ENCODE results near the gene BDP1. TPM values are rescaled to one million over a fixed set of nuclear protein-coding genes. Genes with fewer than 3 reads are reported as not detected.
"Not testable (repeated sequence)": the region's sequence is repeated elsewhere in the genome, so short reads cannot be mapped to it uniquely, and the experiment has no call there.

Gene BDP1
- total RNA-seq, 1 donor = 20.3 TPM

GRCh38 chr5:71576241-71576640 is 120.8 kb downstream of the BDP1 start:
- Histone ChIP-seq H3K27me3 (ENCODE audit: insufficient read depth, low read length) (no peaks in the 10 kb centered on the region), H3K4me2 (ENCODE audit: insufficient read depth, low read length) (no peak overlapping the region), H3K79me2 (ENCODE audit: insufficient read depth, low read length) (no peaks in the 10 kb centered on the region), H3K36me3 (ENCODE audit: insufficient read depth, low read length) (no peaks in the 10 kb centered on the region), H4K20me1 (ENCODE audit: insufficient read depth, low read length) (no peaks in the 10 kb centered on the region), H3K27ac (ENCODE audit: low read depth, low read length) (no peak overlapping the region), H2AFZ (ENCODE audit: low read length) (no peak overlapping the region), H3K9me3 (ENCODE audit: low read depth, low read length) (no peaks in the 10 kb centered on the region), H3K4me1 (ENCODE audit: insufficient read depth, low read length) (no peaks in the 10 kb centered on the region), H3K4me3 (ENCODE audit: insufficient read depth, low read length) (no peak overlapping the region)
- DNase-seq (ENCODE audit: insufficient read length, low spot score, missing footprints) = no peak
- TF ChIP-seq, protein P1, sequence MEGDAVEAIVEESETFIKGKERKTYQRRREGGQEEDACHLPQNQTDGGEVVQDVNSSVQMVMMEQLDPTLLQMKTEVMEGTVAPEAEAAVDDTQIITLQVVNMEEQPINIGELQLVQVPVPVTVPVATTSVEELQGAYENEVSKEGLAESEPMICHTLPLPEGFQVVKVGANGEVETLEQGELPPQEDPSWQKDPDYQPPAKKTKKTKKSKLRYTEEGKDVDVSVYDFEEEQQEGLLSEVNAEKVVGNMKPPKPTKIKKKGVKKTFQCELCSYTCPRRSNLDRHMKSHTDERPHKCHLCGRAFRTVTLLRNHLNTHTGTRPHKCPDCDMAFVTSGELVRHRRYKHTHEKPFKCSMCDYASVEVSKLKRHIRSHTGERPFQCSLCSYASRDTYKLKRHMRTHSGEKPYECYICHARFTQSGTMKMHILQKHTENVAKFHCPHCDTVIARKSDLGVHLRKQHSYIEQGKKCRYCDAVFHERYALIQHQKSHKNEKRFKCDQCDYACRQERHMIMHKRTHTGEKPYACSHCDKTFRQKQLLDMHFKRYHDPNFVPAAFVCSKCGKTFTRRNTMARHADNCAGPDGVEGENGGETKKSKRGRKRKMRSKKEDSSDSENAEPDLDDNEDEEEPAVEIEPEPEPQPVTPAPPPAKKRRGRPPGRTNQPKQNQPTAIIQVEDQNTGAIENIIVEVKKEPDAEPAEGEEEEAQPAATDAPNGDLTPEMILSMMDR (IDR thresholded peaks at IDR 0.05; ENCODE audit: extremely low read depth, low read depth, low read length) = no peak

DNA sequence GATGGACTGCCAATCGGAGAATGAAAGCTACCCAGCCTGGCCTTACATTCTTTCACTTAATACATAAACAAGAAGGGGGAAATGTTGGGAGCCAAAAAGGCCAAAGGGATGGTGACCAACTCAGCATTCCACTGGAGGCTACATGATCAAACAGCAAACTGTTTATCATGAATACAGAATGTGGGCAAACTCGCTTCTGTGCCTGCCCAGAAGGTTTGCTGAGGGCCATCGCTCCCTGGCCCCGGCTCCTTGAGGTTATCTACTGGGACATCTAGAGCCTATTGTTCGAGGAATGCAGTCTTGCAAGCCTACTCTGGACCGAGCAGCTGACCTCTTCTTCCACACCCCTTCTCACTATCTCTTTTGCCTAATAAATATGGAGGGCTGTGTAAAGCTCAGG is 122.4 kb downstream of the BDP1 start:
- H4K20me1 ChIP-seq (ENCODE audit: insufficient read depth, low read length); H3K9me3 ChIP-seq (ENCODE audit: low read depth, low read length); H3K4me3 ChIP-seq (ENCODE audit: insufficient read depth, low read length); DNase-seq (ENCODE audit: insufficient read length, low spot score, missing footprints); H3K27ac ChIP-seq (ENCODE audit: low read depth, low read length); H3K79me2 ChIP-seq (ENCODE audit: insufficient read depth, low read length); H3K36me3 ChIP-seq (ENCODE audit: insufficient read depth, low read length); H2AFZ ChIP-seq (ENCODE audit: low read length); H3K4me2 ChIP-seq (ENCODE audit: insufficient read depth, low read length); H3K4me1 ChIP-seq (ENCODE audit: insufficient read depth, low read length); H3K27me3 ChIP-seq (ENCODE audit: insufficient read depth, low read length): not testable (repeated sequence)

- peak; percentile 61 for DNase-seq (ENCODE audit: insufficient read length, low spot score, missing footprints)
- Histone ChIP-seq H4K20me1 (ENCODE audit: insufficient read depth, low read length) (no peaks in the 10 kb centered on the region), H3K27me3 (ENCODE audit: insufficient read depth, low read length) (no peaks in the 10 kb centered on the region), H3K4me3 (ENCODE audit: insufficient read depth, low read length) (no peak overlapping the region), H3K9me3 (ENCODE audit: low read depth, low read length) (no peaks in the 10 kb centered on the region), H2AFZ (ENCODE audit: low read length) (no peak overlapping the region), H3K79me2 (ENCODE audit: insufficient read depth, low read length) (peaks cover 7% of the 10 kb centered on the region), H3K27ac (ENCODE audit: low read depth, low read length) (no peak overlapping the region), H3K4me2 (ENCODE audit: insufficient read depth, low read length) (no peak overlapping the region), H3K4me1 (ENCODE audit: insufficient read depth, low read length) (peaks cover 11% of the 10 kb centered on the region), H3K36me3 (ENCODE audit: insufficient read depth, low read length) (no peaks in the 10 kb centered on the region)
- TF ChIP-seq, protein P1 (IDR thresholded peaks at IDR 0.05; ENCODE audit: extremely low read depth, low read depth, low read length) = no peak
These were observed 127.6 kb downstream of the BDP1 start for GRCh38 chr5:71582945-71583584.

DNA sequence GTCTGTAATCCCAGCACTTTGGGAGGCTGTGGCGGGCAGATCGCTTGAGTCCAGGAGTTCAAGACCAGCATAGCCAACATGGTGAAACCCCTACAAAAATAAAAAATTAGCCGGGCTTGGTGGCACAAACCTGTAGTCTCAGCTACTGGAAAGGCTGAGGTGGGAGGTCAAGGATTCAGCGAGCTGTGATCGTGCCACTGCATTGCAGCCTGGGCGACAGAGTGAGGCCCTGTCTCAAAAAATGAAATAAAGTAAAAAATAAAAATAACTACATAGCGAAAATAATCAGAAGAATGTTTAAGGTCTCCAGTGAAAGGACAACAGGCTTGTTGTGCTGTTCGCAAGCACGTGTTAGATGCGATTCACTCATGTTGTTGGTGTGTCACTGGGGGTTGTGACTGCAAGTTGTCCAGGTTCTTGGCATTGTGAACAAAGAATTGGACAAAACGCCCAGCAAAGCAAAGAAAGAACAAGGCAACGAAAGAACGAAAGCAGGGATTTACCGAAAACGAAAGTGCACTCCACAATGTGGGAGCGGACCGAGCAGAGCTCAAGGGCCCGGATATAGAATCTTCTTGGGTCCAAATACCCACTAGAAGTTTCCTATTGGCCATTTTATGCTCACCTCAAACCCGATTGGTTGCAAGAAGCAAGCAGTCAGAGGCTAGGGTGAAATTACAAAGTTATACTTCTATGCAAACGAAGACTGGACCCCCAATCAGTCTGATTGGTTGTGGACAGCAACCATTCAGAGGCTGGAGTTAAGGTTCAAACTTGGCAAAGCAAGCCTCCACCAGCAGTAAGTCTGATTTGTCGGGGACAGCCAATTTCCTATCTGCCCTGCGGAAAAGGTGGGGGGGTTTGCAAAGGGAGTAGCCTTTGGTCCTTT is 130.8 kb downstream of the BDP1 start:
- H3K9me3 ChIP-seq (ENCODE audit: low read depth, low read length) = no peaks in the 10 kb centered on the region
- H3K4me2 ChIP-seq (ENCODE audit: insufficient read depth, low read length) = peak overlapping the region; percentile 97
- H3K27ac ChIP-seq (ENCODE audit: low read depth, low read length) = peak overlapping the region; percentile 85
- TF ChIP-seq, protein P1 (IDR thresholded peaks at IDR 0.05; ENCODE audit: extremely low read depth, low read depth, low read length) = no peak
- no peaks in the 10 kb centered on the region for H4K20me1 ChIP-seq (ENCODE audit: insufficient read depth, low read length)
- DNase-seq (ENCODE audit: insufficient read length, low spot score, missing footprints) = no peak
- peaks cover 32% of the 10 kb centered on the region for H3K79me2 ChIP-seq (ENCODE audit: insufficient read depth, low read length)
- no peaks in the 10 kb centered on the region for H3K27me3 ChIP-seq (ENCODE audit: insufficient read depth, low read length)
- peak overlapping the region; percentile 100 for H2AFZ ChIP-seq (ENCODE audit: low read length)
- H3K4me1 ChIP-seq (ENCODE audit: insufficient read depth, low read length) = peaks cover 11% of the 10 kb centered on the region
- H3K36me3 ChIP-seq (ENCODE audit: insufficient read depth, low read length) = no peaks in the 10 kb centered on the region
- H3K4me3 ChIP-seq (ENCODE audit: insufficient read depth, low read length) = peak overlapping the region; percentile 92

All from osteoblast (primary cell).